Measurements from ENCODE around the gene SLC4A7. TPM values are rescaled to one million over a fixed set of nuclear protein-coding genes. Genes with fewer than 3 reads are reported as not detected.

The SLC4A7 gene
- total and polyA plus RNA-seq, 2 donors (not counting 1 experiment from before 2014, with no cell fraction given) = 23.8 to 214 TPM

GRCh38 chr3:27504749-27505148 lies 20.6 kb upstream of the SLC4A7 start:
- Histone ChIP-seq H3K79me2 (ENCODE audit: control insufficient read depth, insufficient read depth, low read length) (no peaks in the 10 kb centered on the region), H3K4me3 (replicated peaks in 1 of 4; ENCODE audit: control extremely low read depth in 1 of 4, insufficient read depth in 1 of 4, low read depth in 3 of 4, low read length in 4 of 4) (no peak overlapping the region), H3K4me1 (ENCODE audit: control insufficient read depth, extremely low read depth, insufficient read depth, low read length) (peaks cover 10% of the 10 kb centered on the region), H3K27ac (ENCODE audit: insufficient read depth, low read length) (no peak overlapping the region), H3K9ac (ENCODE audit: insufficient read depth, low read length) (no peak overlapping the region), H3K27me3 (ENCODE audit: control insufficient read depth, insufficient read depth, low read length) (no peaks in the 10 kb centered on the region), H3K9me3 (ENCODE audit: control insufficient read depth, insufficient read depth, low read depth, low read length) (no peaks in the 10 kb centered on the region), H2AFZ (ENCODE audit: low read length) (no peak overlapping the region), H3K4me2 (ENCODE audit: extremely low read depth, insufficient read depth, low read length) (no peak overlapping the region), H4K20me1 (ENCODE audit: control insufficient read depth, extremely low read depth, insufficient read depth, low read length) (no peaks in the 10 kb centered on the region), H3K36me3 (ENCODE audit: control insufficient read depth, insufficient read depth, low read length) (no peaks in the 10 kb centered on the region)
- DNase-seq (ENCODE audit: low read depth in 2 of 2) = peak in 1 of 2 donors; percentile 56
- TF ChIP-seq EZH2 (IDR thresholded peaks at IDR 0.05; ENCODE audit: low read length, missing control alignments) = no peak
- TF ChIP-seq, protein P1, sequence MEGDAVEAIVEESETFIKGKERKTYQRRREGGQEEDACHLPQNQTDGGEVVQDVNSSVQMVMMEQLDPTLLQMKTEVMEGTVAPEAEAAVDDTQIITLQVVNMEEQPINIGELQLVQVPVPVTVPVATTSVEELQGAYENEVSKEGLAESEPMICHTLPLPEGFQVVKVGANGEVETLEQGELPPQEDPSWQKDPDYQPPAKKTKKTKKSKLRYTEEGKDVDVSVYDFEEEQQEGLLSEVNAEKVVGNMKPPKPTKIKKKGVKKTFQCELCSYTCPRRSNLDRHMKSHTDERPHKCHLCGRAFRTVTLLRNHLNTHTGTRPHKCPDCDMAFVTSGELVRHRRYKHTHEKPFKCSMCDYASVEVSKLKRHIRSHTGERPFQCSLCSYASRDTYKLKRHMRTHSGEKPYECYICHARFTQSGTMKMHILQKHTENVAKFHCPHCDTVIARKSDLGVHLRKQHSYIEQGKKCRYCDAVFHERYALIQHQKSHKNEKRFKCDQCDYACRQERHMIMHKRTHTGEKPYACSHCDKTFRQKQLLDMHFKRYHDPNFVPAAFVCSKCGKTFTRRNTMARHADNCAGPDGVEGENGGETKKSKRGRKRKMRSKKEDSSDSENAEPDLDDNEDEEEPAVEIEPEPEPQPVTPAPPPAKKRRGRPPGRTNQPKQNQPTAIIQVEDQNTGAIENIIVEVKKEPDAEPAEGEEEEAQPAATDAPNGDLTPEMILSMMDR (conservative IDR thresholded peaks at IDR 0.05 in 1 of 2, IDR thresholded peaks at IDR 0.05 in 1 of 2; ENCODE audit: low read depth in 1 of 2, low read length in 2 of 2) = no peak

GRCh38 chr3:27503526-27503925 lies 19.3 kb upstream of the SLC4A7 start:
- H3K9ac ChIP-seq (ENCODE audit: insufficient read depth, low read length) = no peak overlapping the region
- H3K79me2 ChIP-seq (ENCODE audit: control insufficient read depth, insufficient read depth, low read length) = no peaks in the 10 kb centered on the region
- no peak for TF ChIP-seq EZH2 (IDR thresholded peaks at IDR 0.05; ENCODE audit: low read length, missing control alignments)
- TF ChIP-seq, protein P1 (conservative IDR thresholded peaks at IDR 0.05 in 1 of 2, IDR thresholded peaks at IDR 0.05 in 1 of 2; ENCODE audit: low read depth in 1 of 2, low read length in 2 of 2) = no peak
- H4K20me1 ChIP-seq (ENCODE audit: control insufficient read depth, extremely low read depth, insufficient read depth, low read length) = no peaks in the 10 kb centered on the region
- H3K9me3 ChIP-seq (ENCODE audit: control insufficient read depth, insufficient read depth, low read depth, low read length) = no peaks in the 10 kb centered on the region
- H3K27me3 ChIP-seq (ENCODE audit: control insufficient read depth, insufficient read depth, low read length) = no peaks in the 10 kb centered on the region
- no peak overlapping the region for H2AFZ ChIP-seq (ENCODE audit: low read length)
- peaks cover 10% of the 10 kb centered on the region for H3K4me1 ChIP-seq (ENCODE audit: control insufficient read depth, extremely low read depth, insufficient read depth, low read length)
- no peak overlapping the region for H3K4me3 ChIP-seq (replicated peaks in 1 of 4; ENCODE audit: control extremely low read depth in 1 of 4, insufficient read depth in 1 of 4, low read depth in 3 of 4, low read length in 4 of 4)
- H3K36me3 ChIP-seq (ENCODE audit: control insufficient read depth, insufficient read depth, low read length) = no peaks in the 10 kb centered on the region
- H3K4me2 ChIP-seq (ENCODE audit: extremely low read depth, insufficient read depth, low read length) = no peak overlapping the region
- no peak overlapping the region for H3K27ac ChIP-seq (ENCODE audit: insufficient read depth, low read length)
- DNase-seq (ENCODE audit: low read depth in 2 of 2) = peak; percentile 89 to 92

GRCh38 chr3:27501759-27502158 lies 17.6 kb upstream of the SLC4A7 start:
- no peak for DNase-seq (ENCODE audit: low read depth in 2 of 2)
- H3K4me2 ChIP-seq (ENCODE audit: extremely low read depth, insufficient read depth, low read length) = no peak overlapping the region
- H3K9me3 ChIP-seq (ENCODE audit: control insufficient read depth, insufficient read depth, low read depth, low read length) = no peaks in the 10 kb centered on the region
- no peak overlapping the region for H3K27ac ChIP-seq (ENCODE audit: insufficient read depth, low read length)
- no peak overlapping the region for H2AFZ ChIP-seq (ENCODE audit: low read length)
- TF ChIP-seq EZH2 (IDR thresholded peaks at IDR 0.05; ENCODE audit: low read length, missing control alignments) = no peak
- TF ChIP-seq, protein P1 (conservative IDR thresholded peaks at IDR 0.05 in 1 of 2, IDR thresholded peaks at IDR 0.05 in 1 of 2; ENCODE audit: low read depth in 1 of 2, low read length in 2 of 2) = no peak
- no peak overlapping the region for H3K9ac ChIP-seq (ENCODE audit: insufficient read depth, low read length)
- no peak overlapping the region for H3K4me3 ChIP-seq (replicated peaks in 1 of 4; ENCODE audit: control extremely low read depth in 1 of 4, insufficient read depth in 1 of 4, low read depth in 3 of 4, low read length in 4 of 4)
- no peaks in the 10 kb centered on the region for H3K79me2 ChIP-seq (ENCODE audit: control insufficient read depth, insufficient read depth, low read length)
- no peaks in the 10 kb centered on the region for H4K20me1 ChIP-seq (ENCODE audit: control insufficient read depth, extremely low read depth, insufficient read depth, low read length)
- peaks cover 10% of the 10 kb centered on the region for H3K4me1 ChIP-seq (ENCODE audit: control insufficient read depth, extremely low read depth, insufficient read depth, low read length)
- H3K27me3 ChIP-seq (ENCODE audit: control insufficient read depth, insufficient read depth, low read length) = no peaks in the 10 kb centered on the region
- H3K36me3 ChIP-seq (ENCODE audit: control insufficient read depth, insufficient read depth, low read length) = no peaks in the 10 kb centered on the region
